ENCODE results near the gene GAPVD1. TPM values are rescaled to one million over a fixed set of nuclear protein-coding genes. Genes with fewer than 3 reads are reported as not detected.

GAPVD1 gene
- total and polyA plus RNA-seq, 10 of the 15 experiments (the other 5 are each of a cell fraction or from before 2014, with no cell fraction given) = 4.3 to 36.6 (median 25.9) TPM

- SMC1A ChIA-PET (ENCODE audit: uncharacterized antibody, unreplicated experiment) = interaction anchor here (1.0 to 1.6 kb wide), 4 partner anchors 9 to 225 kb away, joined by 3 to 4 read pairs (median 3); no protein-coding TSS in a partner anchor
- Histone ChIP-seq H3K27me3 (replicated peaks in 1 of 2; ENCODE audit: control insufficient read depth in 2 of 2, insufficient read depth in 2 of 2, low read length in 1 of 2) (peaks cover 0 to 2% of the 10 kb centered on the region in 2 experiments; a peak in 1 of 4 replicates), H2AFZ (ENCODE audit: control insufficient read depth, low read depth, low read length) (no peak overlapping the region), H3K79me2 (ENCODE audit: control insufficient read depth, insufficient read depth, low read length) (no peaks in the 10 kb centered on the region), H3K9ac (ENCODE audit: control insufficient read depth, insufficient read depth, low read length) (no peak overlapping the region), H3K9me3 (replicated peaks; ENCODE audit: control insufficient read depth, insufficient read depth, low read length) (no peaks in the 10 kb centered on the region), H3K4me1 (ENCODE audit: control insufficient read depth, insufficient read depth, low read length) (0 out of 2 replicates have a peak, but pooled peaks cover 3% of the 10 kb centered on the region), H4K20me1 (ENCODE audit: control insufficient read depth, insufficient read depth) (no peaks in the 10 kb centered on the region), H3K4me3 (no peak overlapping the region), H3K36me3 (ENCODE audit: control insufficient read depth in 2 of 2, insufficient read depth in 2 of 2, low read length in 1 of 2) (no peaks in the 10 kb centered on the region), H3K4me2 (ENCODE audit: control insufficient read depth, insufficient read depth) (no peak overlapping the region), H3K27ac (ENCODE audit: control insufficient read depth, insufficient read depth) (no peak overlapping the region)
- in situ Hi-C loops (cut with MboI) = loop anchor here (10.0 kb wide), 1 partner anchor 764 kb away; no protein-coding TSS in a partner anchor
- POLR2A ChIA-PET = no interaction called here
- 56% methylated on average over 9 of the region's 9 CpGs for WGBS (ENCODE audit: insufficient coverage, insufficient replicate concordance, low lambda C conversion rate, missing lambda C conversion rate)
- no peak for DNase-seq (ENCODE audit: low read depth, low spot score)
- intact Hi-C loops (cut with micrococcal nuclease; ENCODE audit: unreplicated experiment) = loop anchor here (10.0 kb wide), 1 partner anchor 514 kb away; the partner anchor contains the start of genes ARPC5L and RPL35
- RAD21 ChIA-PET (ENCODE audit: unreplicated experiment) = interaction anchor here (1.4 kb wide), 1 partner anchor 29 kb away, joined by 5 read pairs; no protein-coding TSS in a partner anchor
- no peak for TF ChIP-seq CHD1 (IDR thresholded peaks at IDR 0.05; ENCODE audit: low read depth, low read length)
- no peak for TF ChIP-seq RAD51 (IDR thresholded peaks at IDR 0.05)
- TF ChIP-seq RFX5 (IDR thresholded peaks at IDR 0.05; ENCODE audit: low read depth, low read length) = no peak
- TF ChIP-seq REST (IDR thresholded peaks at IDR 0.05; ENCODE audit: low read depth, low read length) = no peak
- no peak for TF ChIP-seq WRNIP1 (IDR thresholded peaks at IDR 0.05; ENCODE audit: borderline replicate concordance, low read depth, low read length)
- no peak for TF ChIP-seq BHLHE40 (IDR thresholded peaks at IDR 0.05; ENCODE audit: borderline replicate concordance in 1 of 2, low read depth in 2 of 2, low read length in 1 of 2)
- no peak for TF ChIP-seq MYC (IDR thresholded peaks at IDR 0.05; ENCODE audit: insufficient read depth, insufficient read length, insufficient replicate concordance, low read length, severe bottlenecking)
- TF ChIP-seq HCFC1 (IDR thresholded peaks at IDR 0.05; ENCODE audit: low read length) = no peak
- CTCF ChIA-PET = interaction anchor here (1.3 kb wide), 2 partner anchors 10 to 19 kb away, joined by 3 to 4 read pairs; no protein-coding TSS in a partner anchor
- ATAC-seq = no peak
- FAIRE-seq = no peak
- BruUV-seq (replicated peaks) = no TSS peak
Observed at GRCh38 chr9:125378778-125379177, 117.2 kb downstream of the GAPVD1 start.

All from GM12878 (cell line).